ENCODE measurements around the gene IL17REL. TPM values are rescaled to one million over a fixed set of nuclear protein-coding genes. Genes with fewer than 3 reads are reported as not detected.

IL17REL gene
- total and polyA plus RNA-seq, 2 of the 13 experiments (the other 11 are each of a cell fraction or from before 2014, with no cell fraction given) = not detected

- peak; percentile 50 for TF ChIP-seq FOXP4 (CRISPR knock-in tag; IDR thresholded peaks at IDR 0.05)
- peak; percentile 63; the same call in 1 of the 2 replicates for TF ChIP-seq ZNF816 (CRISPR knock-in tag; IDR thresholded peaks at IDR 0.05; ENCODE audit: borderline replicate concordance)
- peak; percentile 61; the same call in 1 of the 2 replicates for TF ChIP-seq ZNF430 (CRISPR knock-in tag; IDR thresholded peaks at IDR 0.05)
- no peak for TF ChIP-seq MAFF (IDR thresholded peaks at IDR 0.05; ENCODE audit: low read depth, low read length)
- TF ChIP-seq ZNF142 (CRISPR knock-in tag; IDR thresholded peaks at IDR 0.05) = 0 out of 2 replicates have a peak, but pooled peaks have one; percentile 36
- TF ChIP-seq FOXK1 (CRISPR knock-in tag; IDR thresholded peaks at IDR 0.05; ENCODE audit: borderline replicate concordance, low read depth) = peak; percentile 11; the same call in 1 of the 2 replicates
- TF ChIP-seq RFX3 (CRISPR knock-in tag; IDR thresholded peaks at IDR 0.05) = no peak
- TF ChIP-seq GABPA (IDR thresholded peaks at IDR 0.05; ENCODE audit: low read depth, low read length) = no peak
- TF ChIP-seq GABPA (CRISPR knock-in tag; IDR thresholded peaks at IDR 0.05; ENCODE audit: low read depth) = no peak
- no peak for TF ChIP-seq SOX6 (IDR thresholded peaks at IDR 0.05)
- TF ChIP-seq SOX6 (CRISPR knock-in tag; IDR thresholded peaks at IDR 0.05) = peak; percentile 45
- TF ChIP-seq ZNF678 (CRISPR knock-in tag; IDR thresholded peaks at IDR 0.05) = peak; percentile 44; the same call in 1 of the 2 replicates
- TF ChIP-seq ZNF569 (CRISPR knock-in tag; IDR thresholded peaks at IDR 0.05; ENCODE audit: borderline replicate concordance) = no peak
- no peak for TF ChIP-seq ZNF674 (CRISPR knock-in tag; IDR thresholded peaks at IDR 0.05; ENCODE audit: low read depth)
- 0 out of 2 replicates have a peak, but pooled peaks have one; percentile 5 for TF ChIP-seq CSRNP1 (CRISPR knock-in tag; IDR thresholded peaks at IDR 0.05)
- TF ChIP-seq NR0B2 (CRISPR knock-in tag; IDR thresholded peaks at IDR 0.05) = peak; percentile 73; the same call in 1 of the 2 replicates
These were observed 45.5 kb downstream of the IL17REL start (continued) for GRCh38 chr22:49966774-49967705.

Measured in HepG2 (cell line).